Rectal smooth muscle tissue (tissue), 1 donor: ENCODE measurements around the gene HEPN1.
A peak's percentile ranks its signal among the peaks of the same experiment; 100 is the strongest.

Experiments
- H3K27ac ChIP-seq: one replicate; pipeline ENCODE4 v1.7.0; 2013; ENCODE audit warnings: low read depth, low read length, inconsistent platforms
- H3K27me3 ChIP-seq: one replicate; pipeline ENCODE4 v1.7.0; 2013; ENCODE audit warnings: low read length; ENCODE audit not compliant: control insufficient read depth, insufficient read depth
- H3K36me3 ChIP-seq: one replicate; pipeline ENCODE4 v1.7.0; 2013; ENCODE audit warnings: low read length; ENCODE audit not compliant: control insufficient read depth, insufficient read depth
- H3K4me1 ChIP-seq: one replicate; pipeline ENCODE4 v1.7.0; 2013; ENCODE audit warnings: low read length; ENCODE audit not compliant: control insufficient read depth, insufficient read depth
- H3K4me3 ChIP-seq: one replicate; pipeline ENCODE4 v1.7.0; 2013; ENCODE audit warnings: low read length
- H3K9ac ChIP-seq: one replicate; pipeline ENCODE4 v1.7.0; 2013; ENCODE audit warnings: low read length

HEPN1 gene

GRCh38 chr11:124877910-124878758 is 40.9 kb upstream of the HEPN1 start:
- H3K27ac ChIP-seq, result no peak overlapping the region
- no peaks in the 10 kb centered on the region for H3K4me1 ChIP-seq
- no peaks in the 10 kb centered on the region for H3K36me3 ChIP-seq
- H3K4me3 ChIP-seq, result peak overlapping the region; percentile 71
- no peak overlapping the region for H3K9ac ChIP-seq
- H3K27me3 ChIP-seq, result no peaks in the 10 kb centered on the region

- Histone ChIP-seq H3K4me3 (no peak overlapping the region), H3K9ac (no peak overlapping the region), H3K36me3 (no peaks in the 10 kb centered on the region), H3K27ac (no peak overlapping the region), H3K4me1 (no peaks in the 10 kb centered on the region), H3K27me3 (no peaks in the 10 kb centered on the region)
These were observed 40.1 kb upstream of the HEPN1 start for GRCh38 chr11:124878759-124879492.

- Histone ChIP-seq H3K4me1 (no peaks in the 10 kb centered on the region), H3K9ac (no peak overlapping the region), H3K27ac (no peak overlapping the region), H3K27me3 (no peaks in the 10 kb centered on the region), H3K36me3 (no peaks in the 10 kb centered on the region), H3K4me3 (no peak overlapping the region)
These were observed 39.4 kb upstream of the HEPN1 start for GRCh38 chr11:124879493-124880289.

DNA sequence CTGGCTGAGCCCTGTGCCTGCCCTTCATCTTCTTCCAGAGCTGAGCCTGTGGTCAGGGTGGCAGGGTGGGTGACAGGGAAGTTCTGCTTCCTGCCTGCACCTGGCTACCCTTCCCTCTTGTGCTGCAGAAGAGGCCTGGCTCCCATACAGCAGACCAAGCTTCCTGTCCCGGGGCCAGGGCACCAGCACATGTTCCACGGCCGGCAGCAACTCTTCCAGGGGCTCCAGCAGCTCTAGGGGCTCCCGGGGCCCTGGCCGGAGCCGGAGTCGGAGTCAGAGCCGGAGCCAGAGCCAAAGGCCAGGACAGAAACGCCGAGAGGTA is 38.8 kb upstream of the HEPN1 start:
- no peak overlapping the region for H3K4me3 ChIP-seq

GRCh38 chr11:124880958-124881357 is 38.1 kb upstream of the HEPN1 start:
- Histone ChIP-seq H3K27ac (no peak overlapping the region), H3K36me3 (no peaks in the 10 kb centered on the region), H3K4me1 (no peaks in the 10 kb centered on the region), H3K4me3 (no peak overlapping the region), H3K9ac (no peak overlapping the region), H3K27me3 (no peaks in the 10 kb centered on the region)

More for the DNA sequence above, 38.8 kb upstream of the HEPN1 start:
- Histone ChIP-seq H3K27ac (no peak overlapping the region), H3K36me3 (no peaks in the 10 kb centered on the region), H3K27me3 (no peaks in the 10 kb centered on the region), H3K4me1 (no peaks in the 10 kb centered on the region), H3K9ac (no peak overlapping the region)

- H3K9ac ChIP-seq, result no peak overlapping the region
- H3K4me3 ChIP-seq, result no peak overlapping the region
- H3K36me3 ChIP-seq, result no peaks in the 10 kb centered on the region
- H3K27me3 ChIP-seq, result no peaks in the 10 kb centered on the region
- H3K4me1 ChIP-seq, result no peaks in the 10 kb centered on the region
- no peak overlapping the region for H3K27ac ChIP-seq
These were observed 36.5 kb upstream of the HEPN1 start for GRCh38 chr11:124882339-124883071.

DNA sequence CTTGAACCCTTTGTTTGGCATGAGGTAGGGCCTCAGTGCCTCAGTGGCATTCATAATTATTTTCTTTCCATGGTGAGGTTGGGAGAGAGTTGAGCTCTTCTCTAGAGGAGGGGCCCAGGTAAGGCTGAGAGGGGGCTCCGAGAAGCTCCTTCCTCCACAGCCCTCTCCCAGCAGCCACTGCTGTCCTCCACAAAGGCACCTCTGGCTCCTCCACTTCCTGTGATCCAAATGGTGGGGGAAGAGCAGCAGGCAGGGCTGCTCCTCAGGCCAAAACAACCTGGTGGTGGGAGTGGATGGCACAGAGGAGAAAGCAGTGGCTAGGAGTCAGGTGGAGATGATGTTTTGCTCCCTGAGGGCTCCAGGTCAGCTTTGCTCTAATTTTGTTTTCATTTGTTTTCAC is 34.7 kb upstream of the HEPN1 start:
- H3K4me1 ChIP-seq, result no peaks in the 10 kb centered on the region
- H3K27ac ChIP-seq, result no peak overlapping the region
- H3K4me3 ChIP-seq, result no peak overlapping the region
- H3K9ac ChIP-seq, result no peak overlapping the region
- H3K36me3 ChIP-seq, result no peaks in the 10 kb centered on the region
- H3K27me3 ChIP-seq, result no peaks in the 10 kb centered on the region

DNA sequence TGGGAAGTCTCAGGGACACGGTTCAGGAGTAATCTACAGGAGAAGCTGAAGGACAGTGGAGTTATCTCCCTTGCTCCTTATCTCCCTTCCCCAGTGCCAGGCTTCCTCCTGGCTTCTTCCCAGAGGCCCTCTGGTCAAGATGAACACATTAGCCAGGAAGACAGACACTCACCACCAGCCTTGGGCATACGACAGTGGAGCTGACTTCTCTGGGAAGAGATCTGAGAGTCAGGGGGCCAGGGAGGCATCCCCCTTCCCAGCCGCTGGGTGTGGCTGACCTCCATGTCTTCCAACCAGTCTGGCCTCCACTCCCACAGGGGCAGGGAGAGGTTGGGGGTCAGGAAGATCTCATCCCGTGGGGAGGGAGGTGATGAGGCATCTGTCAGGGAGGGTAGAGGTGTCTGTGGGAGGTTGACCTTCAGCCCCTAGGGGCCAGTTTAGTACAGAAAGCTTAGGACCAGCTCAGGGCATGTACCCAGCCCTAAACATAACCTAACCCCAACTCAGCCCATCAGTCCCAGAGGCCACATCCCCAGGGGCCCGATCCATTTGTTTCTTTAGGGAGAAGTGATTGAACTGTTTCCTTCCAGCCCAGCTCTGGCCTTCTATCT is 34.1 kb upstream of the HEPN1 start:
- Histone ChIP-seq H3K27ac (no peak overlapping the region), H3K4me1 (no peaks in the 10 kb centered on the region), H3K4me3 (no peak overlapping the region)

DNA sequence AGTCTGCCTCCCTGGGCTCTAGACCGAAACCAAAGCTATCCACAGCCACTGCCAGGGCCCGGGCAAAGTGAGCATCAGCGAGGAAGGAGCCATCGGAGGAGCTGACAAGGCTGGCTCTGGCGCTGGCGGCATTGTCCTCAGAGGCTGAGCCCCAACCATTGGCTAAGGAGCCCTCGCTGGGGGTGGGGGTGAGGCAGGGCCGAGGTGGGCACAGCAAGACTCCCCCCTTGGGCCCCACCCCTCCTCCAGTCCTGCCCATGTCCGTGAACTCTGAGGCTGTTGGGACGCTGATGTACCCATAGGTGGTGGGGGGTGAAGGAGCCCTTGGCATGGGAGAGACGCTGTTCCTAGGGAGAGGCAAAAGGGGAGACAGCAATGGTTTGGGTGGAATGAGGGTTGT is 32.6 kb upstream of the HEPN1 start:
- Histone ChIP-seq H3K27ac (no peak overlapping the region), H3K9ac (no peak overlapping the region), H3K36me3 (no peaks in the 10 kb centered on the region), H3K4me1 (no peaks in the 10 kb centered on the region), H3K4me3 (no peak overlapping the region), H3K27me3 (no peaks in the 10 kb centered on the region)

More for the DNA sequence above, 34.1 kb upstream of the HEPN1 start:
- Histone ChIP-seq H3K27me3 (no peaks in the 10 kb centered on the region), H3K36me3 (no peaks in the 10 kb centered on the region), H3K9ac (no peak overlapping the region)

DNA sequence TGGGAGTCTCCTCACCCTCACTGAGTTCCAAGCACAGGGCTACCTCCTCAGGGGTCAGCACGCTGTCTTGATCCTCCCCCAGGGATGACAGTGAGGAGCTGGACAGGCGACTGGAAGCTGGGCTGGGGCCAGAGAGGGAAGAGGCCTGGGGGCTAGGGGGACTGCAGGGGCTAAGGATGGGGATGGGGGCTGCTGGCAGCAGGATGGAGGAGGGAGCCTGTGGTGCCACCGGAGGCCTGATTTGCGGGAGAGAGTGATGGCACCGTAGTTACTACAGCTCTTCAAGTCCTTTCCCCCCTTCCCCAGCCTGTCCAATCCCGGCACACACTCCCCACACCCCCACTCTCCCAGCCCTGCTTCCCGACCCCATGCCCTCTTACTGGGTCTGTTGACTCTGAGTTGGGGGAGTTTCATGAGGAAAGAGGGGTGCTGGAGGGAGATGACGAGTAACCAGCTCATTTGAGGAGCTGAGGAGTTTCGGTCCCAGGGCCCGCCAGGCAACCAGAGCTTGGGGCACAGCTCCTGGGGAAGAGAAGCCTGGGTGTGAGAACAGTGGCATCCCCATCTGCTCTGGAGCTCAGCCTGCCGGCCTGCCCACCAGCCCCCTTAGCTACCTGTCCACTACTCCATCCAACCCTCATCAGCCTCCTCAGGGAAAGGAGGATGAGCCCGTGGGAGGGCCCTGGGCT is 31.9 kb upstream of the HEPN1 start:
- no peak overlapping the region for H3K27ac ChIP-seq
- no peak overlapping the region for H3K9ac ChIP-seq
- no peak overlapping the region for H3K4me3 ChIP-seq
- H3K4me1 ChIP-seq, result no peaks in the 10 kb centered on the region
- H3K36me3 ChIP-seq, result no peaks in the 10 kb centered on the region
- H3K27me3 ChIP-seq, result no peaks in the 10 kb centered on the region

DNA sequence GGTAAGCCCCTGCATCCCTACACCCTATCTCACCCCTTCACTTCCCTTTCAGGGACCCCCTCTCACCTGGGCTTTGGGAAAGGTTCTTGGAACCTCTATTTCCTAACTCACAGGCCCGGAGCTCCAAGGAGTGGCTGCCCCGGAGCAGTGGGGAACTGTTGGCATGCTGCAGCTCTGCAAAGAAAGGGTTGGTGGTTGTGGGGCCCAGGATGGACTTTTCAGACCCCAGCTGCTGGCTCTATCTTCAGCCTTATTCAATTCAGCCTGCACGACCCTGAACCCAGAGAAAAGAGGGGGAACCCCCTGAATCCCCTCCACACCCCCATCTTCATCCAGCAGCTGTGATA is 31.4 kb upstream of the HEPN1 start:
- H3K4me1 ChIP-seq, result no peaks in the 10 kb centered on the region
- H3K27ac ChIP-seq, result no peak overlapping the region

More for the DNA sequence above, 31.4 kb upstream of the HEPN1 start:
- no peaks in the 10 kb centered on the region for H3K27me3 ChIP-seq
- no peak overlapping the region for H3K4me3 ChIP-seq
- no peak overlapping the region for H3K9ac ChIP-seq
- H3K36me3 ChIP-seq, result no peaks in the 10 kb centered on the region
